SK-MEL-5 (cell line): ENCODE results near the gene EPN1. TPM values are rescaled to one million over a fixed set of nuclear protein-coding genes. Genes with fewer than 3 reads are reported as not detected.

ENCODE experiments used
- DNase-seq: peaks from one replicate; pipeline ENCODE4 v3.0.0-alpha.2; 2016; ENCODE audit warnings: low read depth, low spot score
- in situ Hi-C: cut with HindIII; loops from 2 replicates; pipeline ENCODE4 v1.10.0; 2016; ENCODE audit warnings: low sequenced_read_pairs, high pct_unique_total_duplicates, low pct_unique_long_range_greater_than_20kb
- total RNA-seq: library from RNA; depleted of rRNA; stranded (reverse); fragments of >200 nt; shearing (Covaris generic); gene quantifications from 2 replicates; pipeline ENCODE4 v1.2.3, GENCODE V29; 2014

EPN1 gene
- total RNA-seq, 1 experiment from 2014 or later, result 25.3 TPM

DNA sequence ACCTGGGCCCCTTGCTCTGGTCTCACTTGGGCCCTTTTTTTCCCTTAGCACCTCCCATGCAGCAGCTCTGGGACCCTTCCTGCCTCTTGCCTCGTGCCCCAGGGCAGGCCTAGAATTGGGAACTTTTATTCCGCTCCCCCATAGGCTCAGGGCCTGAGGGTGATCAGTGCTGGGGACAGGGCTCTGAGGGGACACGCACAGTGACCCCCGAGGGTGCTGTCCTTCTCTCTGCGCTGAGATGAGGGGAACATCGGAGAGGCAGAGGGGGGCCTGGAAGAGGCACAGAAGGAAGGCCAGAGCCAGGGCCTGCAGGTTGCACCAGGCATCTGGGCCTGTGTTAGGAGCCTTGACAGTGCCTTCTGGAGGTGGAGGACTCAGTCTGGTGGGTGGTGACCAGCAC, 10.8 kb downstream of the EPN1 start:
- no peak for DNase-seq
- in situ Hi-C loops, result no loop called here

DNA sequence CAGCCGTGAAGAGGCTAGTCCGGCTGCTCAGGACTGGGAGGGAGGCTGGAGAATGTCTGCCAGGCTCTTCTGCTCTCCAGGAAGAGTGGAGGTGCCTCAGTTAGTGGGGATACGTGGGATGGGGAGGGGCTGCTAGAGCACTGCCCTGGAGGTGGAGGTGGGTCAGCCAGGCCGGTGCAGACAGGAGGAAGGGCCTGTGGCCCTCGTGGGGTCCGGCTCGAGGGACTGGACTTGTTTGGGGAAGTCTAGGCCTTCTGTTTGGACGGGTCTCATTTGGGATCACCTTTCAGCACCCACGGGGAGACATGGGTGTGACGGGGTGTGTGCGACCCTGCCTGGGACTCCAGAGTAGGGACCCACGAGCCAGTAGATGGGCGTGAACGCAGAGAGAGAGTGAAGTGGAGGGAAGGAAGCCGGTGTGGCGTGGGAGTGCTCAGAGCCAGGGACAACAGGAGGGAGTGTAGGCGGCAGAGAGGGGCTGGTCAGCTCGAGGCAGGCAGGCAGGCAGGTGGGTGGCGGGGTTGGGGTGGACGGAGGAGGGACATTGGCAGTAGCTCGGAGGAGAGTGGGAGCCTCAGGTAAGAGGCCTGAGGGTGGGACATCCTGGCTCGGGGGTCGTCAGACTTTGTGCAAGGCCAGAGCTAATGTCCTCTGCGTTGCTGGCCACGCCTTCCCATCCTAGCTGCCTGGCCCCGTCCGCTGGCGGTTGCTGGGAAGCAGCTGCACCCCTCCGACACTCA, 11.5 kb downstream of the EPN1 start:
- DNase-seq, result no peak
- in situ Hi-C loops, result no loop called here

DNA sequence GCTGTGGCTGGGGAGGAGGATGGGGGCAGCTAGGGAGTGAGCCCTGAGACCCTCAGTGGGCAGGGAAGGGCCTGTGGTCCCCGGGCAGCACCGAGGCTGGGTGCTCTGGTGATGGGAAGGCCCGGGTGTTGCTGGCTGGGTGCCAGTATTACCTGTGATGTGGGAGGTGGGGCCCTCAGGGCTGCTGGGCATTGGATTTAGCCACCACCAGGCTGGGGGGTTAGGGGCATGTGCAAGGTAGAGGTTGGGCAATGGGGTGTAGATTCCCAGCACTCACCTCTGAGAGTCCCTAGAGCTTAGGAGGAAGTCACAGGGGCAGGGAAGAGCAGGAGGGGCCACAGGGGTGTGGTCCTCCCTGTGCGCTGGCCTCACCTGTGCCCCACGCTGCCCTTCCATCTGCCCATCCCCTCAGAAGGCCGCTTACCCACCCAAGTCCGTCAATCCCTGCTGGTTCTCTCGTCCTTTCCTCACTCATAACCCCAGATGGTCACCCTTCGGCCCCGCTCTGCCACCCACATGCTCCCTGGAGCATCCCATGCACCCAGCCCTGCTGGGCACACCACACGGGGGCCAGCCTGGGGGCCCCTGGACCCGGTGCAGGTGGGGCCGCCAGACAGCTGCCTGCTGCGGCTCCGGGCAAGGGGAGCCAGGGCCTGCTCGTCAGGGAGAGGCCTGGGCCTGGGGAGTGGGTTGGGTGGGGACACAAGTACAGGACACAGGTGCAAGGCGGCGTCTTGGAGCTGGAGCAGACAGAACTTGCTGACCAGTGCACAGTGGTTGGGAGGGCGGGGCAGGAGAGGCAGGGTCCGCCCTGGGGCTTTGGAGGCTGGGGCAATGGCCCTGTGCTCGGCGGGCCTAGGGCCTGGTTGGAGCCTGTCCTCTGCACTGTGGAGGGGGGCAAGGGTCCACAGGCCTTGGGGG, 12.5 kb downstream of the EPN1 start:
- no peak for DNase-seq
- in situ Hi-C loops, result no loop called here

DNA sequence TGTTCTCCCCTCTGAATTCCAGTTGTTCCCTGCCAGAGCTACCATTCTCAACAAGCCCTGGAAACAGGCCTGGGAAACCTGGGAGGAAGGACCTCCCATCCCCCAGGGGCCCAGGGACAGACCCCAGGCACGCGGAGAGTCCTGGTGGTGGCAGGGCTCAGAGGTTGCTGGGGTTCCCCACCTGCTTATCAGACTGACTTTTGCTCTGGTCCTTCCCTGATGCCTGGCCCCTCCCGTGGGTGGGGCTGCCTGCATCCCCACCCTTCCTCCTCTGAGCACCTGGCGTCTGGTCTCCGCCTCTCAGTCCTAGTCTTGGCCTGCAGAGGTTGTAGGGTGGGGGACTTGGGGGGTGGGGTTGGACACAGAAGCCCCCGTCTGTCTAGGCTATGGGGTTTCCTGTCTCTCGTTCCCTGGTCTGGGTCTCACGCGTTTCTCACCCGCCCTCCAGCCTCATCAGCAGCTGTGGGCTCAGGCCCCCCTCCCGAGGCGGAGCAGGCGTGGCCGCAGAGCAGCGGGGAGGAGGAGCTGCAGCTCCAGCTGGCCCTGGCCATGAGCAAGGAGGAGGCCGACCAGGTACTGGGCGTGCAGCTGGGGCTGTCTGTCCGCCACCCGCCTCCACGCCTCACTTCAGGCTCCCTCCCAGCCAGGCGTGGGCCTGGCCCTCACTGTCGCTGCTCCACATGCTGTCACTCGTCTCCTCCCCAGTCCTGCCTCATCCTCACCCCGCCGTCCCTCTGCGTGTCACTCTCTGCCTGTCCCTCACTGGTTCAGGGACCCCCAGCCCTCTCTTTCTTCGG, 13.6 kb downstream of the EPN1 start:
- in situ Hi-C loops, result no loop called here
- no peak for DNase-seq

DNA sequence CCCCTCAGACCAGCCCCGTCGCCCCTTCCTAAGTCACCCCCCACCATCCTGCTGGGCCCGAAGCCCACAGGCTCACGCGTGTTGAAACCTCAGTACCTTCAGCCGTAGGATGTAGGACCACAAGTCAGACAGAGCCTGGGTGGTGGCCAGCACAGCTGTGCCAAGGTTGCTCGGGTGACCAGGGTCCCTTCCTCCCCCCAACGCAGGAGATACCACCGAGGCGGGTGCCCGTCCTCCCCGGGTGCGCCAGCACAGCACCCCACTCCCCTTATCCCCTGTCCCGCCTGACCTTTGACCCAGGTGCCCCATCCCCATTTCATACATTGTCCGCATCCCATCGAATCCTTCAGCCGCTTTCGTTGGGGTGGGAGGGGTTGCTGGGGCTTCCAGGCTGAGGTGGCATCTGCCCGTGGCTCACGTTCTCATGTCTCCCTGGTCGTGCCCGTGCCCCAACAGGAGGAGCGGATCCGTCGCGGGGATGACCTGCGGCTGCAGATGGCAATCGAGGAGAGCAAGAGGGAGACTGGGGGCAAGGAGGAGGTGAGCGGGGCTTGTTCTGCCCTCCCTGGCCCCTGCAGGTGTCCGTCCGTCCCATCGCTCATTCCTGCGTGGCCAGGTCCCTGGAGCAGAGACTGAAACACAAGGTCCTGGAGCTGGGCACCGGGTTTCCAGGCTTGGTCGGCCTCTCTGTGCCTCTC, 14.5 kb downstream of the EPN1 start:
- in situ Hi-C loops, result no loop called here
- DNase-seq, result no peak

DNA sequence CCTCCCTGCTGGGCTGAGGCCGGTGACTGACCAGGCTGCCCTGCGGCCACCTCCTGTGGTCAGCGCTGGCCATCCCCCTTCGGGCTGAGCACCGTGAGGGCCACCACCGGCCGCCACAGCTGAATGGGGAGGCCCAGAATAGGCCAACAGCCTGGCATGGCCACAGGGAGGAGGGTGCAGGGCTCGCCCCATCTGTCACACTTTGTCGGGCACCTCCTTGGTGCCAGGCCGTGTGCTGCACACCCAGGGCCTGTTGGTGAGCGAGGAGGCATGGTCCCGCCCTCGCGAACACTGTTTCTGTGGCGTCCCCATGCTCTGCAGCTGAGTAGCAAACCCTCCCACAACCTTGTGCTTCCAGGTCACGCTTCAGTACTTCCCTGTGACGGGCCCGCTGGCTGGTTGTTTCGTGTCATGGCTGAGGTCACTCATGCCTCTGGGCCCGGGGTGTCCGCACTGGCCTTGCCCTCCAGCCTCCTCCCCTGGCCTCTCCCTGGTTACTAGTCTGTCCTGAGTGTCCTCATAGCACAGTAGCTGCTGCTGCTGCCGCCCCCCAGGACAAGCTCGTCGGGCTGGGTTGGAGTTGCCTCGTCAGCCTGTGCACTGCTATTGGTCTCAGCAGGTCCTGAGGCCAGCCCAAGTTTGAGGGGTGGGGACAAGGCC, 15.2 kb downstream of the EPN1 start:
- in situ Hi-C loops, result no loop called here
- DNase-seq, result no peak

DNA sequence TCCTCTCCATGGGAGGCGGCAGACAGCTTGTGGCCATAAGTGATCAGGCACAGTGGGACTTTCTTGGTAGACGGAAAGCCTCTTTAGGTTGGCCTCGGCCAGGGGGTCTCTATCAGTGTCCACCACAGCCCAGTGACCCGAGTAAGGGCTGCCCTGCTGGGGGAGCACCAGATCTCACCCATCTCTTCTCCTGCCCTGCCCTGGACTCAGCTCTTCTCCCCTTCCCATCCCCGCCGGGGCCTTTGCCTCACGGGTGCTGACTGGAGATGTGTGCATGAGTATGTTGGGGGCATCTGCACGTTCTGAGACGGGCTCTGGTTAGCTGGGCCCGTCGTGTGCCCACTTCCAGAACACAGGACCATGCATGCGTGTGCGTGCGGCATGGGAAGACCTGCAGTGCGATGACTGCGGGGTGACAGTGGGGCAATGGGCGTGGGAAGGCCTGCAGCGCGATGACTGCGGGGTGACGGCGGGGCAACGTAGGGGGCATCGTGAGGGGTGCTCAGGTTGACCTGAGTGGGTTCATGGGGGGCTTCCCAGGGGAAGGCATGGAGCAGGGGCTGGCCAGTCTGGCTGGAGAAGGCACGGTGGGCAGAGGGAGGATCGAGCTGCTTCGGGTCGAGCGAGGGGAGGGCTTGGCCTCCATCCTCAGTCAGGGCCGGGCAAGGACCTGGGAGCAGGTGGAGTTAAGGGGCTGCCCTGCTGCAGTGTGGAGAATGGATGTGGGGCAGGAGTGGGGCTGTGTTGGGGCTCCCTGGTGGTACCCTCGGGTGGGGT, 15.9 kb downstream of the EPN1 start:
- in situ Hi-C loops, result no loop called here
- no peak for DNase-seq

DNA sequence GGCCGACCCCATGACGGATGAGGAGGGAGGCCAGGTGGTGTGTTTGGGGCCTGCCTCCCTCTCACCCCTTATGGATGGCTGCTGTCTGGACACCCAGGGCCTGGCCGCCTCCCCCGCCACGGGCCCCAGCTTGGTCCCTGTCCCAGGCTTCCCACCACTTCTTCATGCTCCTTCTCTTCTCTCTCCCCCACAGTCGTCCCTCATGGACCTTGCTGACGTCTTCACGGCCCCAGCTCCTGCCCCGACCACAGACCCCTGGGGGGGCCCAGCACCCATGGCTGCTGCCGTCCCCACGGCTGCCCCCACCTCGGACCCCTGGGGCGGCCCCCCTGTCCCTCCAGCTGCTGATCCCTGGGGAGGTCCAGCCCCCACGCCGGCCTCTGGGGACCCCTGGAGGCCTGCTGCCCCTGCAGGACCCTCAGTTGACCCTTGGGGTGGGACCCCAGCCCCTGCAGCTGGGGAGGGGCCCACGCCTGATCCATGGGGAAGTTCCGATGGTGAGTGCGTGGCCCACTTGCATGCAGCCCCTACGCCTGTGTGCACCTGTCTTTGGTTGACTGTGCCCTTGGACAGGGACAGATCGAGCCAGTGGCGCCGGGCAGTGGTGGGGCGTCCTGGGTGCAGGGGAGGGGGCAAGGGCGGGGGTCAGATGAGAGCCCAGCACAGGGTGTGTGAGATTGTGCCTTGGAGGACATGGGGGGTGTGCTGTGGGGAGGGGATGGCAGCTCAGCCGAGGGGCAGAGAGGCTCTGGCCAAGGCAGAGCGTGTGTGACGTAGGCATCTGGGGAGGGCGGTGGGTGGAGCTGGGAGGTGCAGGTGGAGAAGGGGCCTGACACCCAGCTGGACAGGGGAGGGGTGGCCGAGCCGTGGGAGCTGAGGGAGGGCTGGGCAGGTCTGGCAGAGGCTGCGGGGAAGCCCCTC, 16.8 kb downstream of the EPN1 start:
- in situ Hi-C loops, result no loop called here
- DNase-seq, result no peak

DNA sequence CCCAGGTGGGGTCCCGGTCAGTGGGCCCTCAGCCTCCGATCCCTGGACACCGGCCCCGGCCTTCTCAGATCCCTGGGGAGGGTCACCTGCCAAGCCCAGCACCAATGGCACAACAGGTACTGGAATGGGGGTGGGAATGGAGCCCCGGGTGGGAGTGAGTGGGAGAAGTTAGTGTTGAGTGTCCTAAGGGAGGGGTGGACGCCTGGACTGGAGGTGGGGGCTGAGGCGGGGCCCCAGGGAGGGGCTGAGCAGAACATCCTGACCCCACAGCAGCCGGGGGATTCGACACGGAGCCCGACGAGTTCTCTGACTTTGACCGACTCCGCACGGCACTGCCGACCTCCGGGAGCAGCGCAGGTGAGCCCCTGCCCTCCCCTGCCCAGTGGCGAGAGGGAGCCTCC, 17.7 kb downstream of the EPN1 start:
- in situ Hi-C loops, result no loop called here
- no peak for DNase-seq

DNA sequence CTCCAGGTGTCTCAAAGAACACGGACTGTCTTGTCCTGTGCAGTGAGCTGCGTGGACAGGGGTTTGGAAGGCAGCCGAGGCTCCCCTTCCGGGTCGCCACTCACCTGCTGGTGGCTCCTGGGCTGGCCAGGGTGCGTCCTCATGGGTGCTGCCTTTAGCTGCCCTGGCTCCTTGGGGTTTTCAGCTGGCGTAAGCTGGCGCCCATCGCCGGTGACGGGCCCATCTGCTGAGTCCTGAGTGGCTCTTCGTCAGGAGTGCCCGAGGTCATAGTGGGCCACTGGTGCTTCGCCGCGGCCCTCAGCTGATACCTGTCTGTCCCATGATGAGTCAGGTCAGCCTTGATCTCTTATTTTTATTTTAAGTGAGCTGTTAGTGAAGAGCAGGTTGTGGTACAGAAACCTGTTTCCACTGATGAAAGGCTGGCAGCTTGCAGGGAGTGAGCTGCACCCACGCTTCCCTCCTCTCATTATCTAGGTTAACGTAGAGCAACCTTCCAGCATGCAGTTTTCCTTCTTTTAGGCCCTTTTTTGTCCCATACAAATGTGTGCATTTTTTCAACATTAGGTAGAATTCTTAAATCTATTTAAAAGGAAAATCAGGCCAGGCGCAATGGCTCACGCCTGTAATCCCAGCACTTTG, 18.4 kb downstream of the EPN1 start:
- DNase-seq, result no peak
- in situ Hi-C loops, result no loop called here

DNA sequence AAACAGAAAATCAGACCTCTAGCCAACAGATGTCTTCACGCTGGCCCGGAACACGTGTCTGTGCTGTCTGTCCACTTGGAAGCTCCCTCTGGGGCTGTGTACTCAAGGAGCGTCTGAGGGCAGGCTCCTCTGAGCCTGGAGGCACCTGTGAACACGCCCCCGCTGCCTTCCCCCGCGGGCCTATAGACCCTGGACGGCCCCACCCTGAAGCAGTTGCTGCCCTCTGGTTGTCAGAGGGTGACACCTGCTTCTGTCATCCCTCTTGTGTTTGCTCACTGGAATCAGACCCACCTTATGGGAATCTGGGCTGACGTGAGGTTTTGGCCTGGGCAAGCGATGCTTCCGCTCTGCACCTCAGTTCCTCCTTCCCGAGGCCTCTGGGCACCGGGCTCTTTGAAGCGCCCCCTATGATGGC, 19.2 kb downstream of the EPN1 start:
- in situ Hi-C loops, result no loop called here
- DNase-seq, result no peak

DNA sequence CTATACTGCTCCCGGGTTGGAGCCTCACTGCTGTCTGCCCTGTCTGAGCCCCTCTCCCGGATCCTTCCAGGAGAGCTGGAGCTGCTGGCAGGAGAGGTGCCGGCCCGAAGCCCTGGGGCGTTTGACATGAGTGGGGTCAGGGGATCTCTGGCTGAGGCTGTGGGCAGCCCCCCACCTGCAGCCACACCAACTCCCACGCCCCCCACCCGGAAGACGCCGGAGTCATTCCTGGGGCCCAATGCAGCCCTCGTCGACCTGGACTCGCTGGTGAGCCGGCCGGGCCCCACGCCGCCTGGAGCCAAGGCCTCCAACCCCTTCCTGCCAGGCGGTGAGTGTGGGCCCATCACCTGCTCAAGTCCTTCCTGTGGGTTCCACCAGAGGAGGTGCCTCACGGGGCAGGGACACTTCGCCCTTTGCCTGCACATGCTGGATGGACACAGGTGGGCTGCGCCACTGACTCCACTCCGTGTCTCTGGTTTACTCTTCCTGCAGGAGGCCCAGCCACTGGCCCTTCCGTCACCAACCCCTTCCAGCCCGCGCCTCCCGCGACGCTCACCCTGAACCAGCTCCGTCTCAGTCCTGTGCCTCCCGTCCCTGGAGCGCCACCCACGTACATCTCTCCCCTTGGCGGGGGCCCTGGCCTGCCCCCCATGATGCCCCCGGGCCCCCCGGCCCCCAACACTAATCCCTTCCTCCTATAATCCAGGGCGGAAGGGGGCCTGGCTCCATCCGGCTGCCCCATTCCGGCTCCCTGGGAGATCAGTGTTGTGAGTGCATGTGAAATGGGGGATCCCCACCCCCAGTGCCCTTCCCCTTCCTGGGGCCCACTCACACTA, 19.8 kb downstream of the EPN1 start:
- in situ Hi-C loops, result no loop called here
- DNase-seq, result no peak

DNA sequence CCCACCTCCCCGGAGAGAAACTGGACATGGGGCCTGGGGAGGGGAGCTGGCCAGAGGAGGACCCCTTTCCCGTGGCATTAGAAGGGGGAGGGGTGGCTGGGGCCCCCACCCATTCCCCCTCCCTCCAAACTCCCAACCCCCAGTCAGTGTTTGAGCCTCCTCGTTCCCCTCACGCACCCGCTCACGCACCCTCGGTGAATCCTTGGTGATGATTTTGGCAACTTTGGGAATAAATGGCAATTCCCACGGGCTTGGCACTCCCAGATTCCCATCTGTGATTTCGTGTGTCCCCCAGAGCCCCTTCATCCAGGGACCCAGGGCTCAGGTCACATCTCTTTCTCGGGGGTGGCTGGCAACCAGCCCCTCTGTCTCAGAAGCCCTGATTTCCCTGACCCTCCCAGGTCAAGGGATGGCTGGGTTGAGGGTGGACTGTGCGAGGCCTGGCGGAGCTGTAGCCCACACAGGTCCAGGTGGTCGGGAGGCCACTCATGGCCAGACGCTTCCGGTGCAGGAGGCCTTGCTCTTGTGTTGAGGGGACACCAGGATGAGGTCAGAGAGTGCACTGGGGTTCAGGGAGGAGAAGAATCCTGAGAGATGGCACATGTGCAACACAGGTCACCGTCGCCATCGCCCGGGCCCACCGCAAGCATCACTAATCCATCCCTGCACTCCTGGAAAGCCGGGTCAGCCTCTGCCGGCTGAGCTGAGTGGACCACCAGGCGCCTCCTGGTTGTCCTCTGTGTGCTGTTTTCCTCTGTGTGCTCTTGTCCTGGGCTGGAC, 20.7 kb downstream of the EPN1 start:
- in situ Hi-C loops, result no loop called here

More for the DNA sequence above, 20.7 kb downstream of the EPN1 start:
- DNase-seq, result no peak
